Measurements from ENCODE around the gene SPHKAP. TPM values are rescaled to one million over a fixed set of nuclear protein-coding genes. Genes with fewer than 3 reads are reported as not detected.

Gene SPHKAP
- total RNA-seq, 3 donors from 2014 or later (not counting 1 experiment from before 2014, with no cell fraction given) = not detected

- H3K27me3 Mint-ChIP-seq (ENCODE audit: low read depth in 2 of 2) = no peaks in the 10 kb centered on the region
- no peaks in the 10 kb centered on the region for H3K36me3 Mint-ChIP-seq
- Histone ChIP-seq H3K4me1 (ENCODE audit: control insufficient read depth, insufficient read depth, low read length) (no peaks in the 10 kb centered on the region), H3K27ac (ENCODE audit: low read length) (no peak overlapping the region), H3K4me3 (ENCODE audit: low read length) (no peak overlapping the region), H3K36me3 (ENCODE audit: control insufficient read depth, insufficient read depth, low read length) (no peaks in the 10 kb centered on the region), H3K9me3 (ENCODE audit: control insufficient read depth, insufficient read depth, low read length) (no peaks in the 10 kb centered on the region), H3K27me3 (ENCODE audit: control insufficient read depth, insufficient read depth, low read length) (no peaks in the 10 kb centered on the region)
- 52% methylated on average over 4 of the region's 4 CpGs for WGBS (ENCODE audit: insufficient coverage)
- peaks cover 14 to 20% of the 10 kb centered on the region in 2 donors for H3K9me3 Mint-ChIP-seq
- DNase-seq = no peak
- H3K4me1 Mint-ChIP-seq = no peaks in the 10 kb centered on the region
- no peak for ATAC-seq
- no peak for TF ChIP-seq CTCF (IDR thresholded peaks at IDR 0.05)
- intact Hi-C loops (cut with micrococcal nuclease) = no loop called here
- no peak overlapping the region for H3K27ac Mint-ChIP-seq
- H3K4me3 Mint-ChIP-seq = no peak overlapping the region
These were observed 125.0 kb downstream of the SPHKAP start for GRCh38 chr2:228056293-228057097.

- Histone ChIP-seq H3K36me3 (ENCODE audit: control insufficient read depth, insufficient read depth, low read length) (no peaks in the 10 kb centered on the region), H3K4me3 (ENCODE audit: low read length) (no peak overlapping the region), H3K9me3 (ENCODE audit: control insufficient read depth, insufficient read depth, low read length) (no peaks in the 10 kb centered on the region), H3K27ac (ENCODE audit: low read length) (no peak overlapping the region), H3K27me3 (ENCODE audit: control insufficient read depth, insufficient read depth, low read length) (no peaks in the 10 kb centered on the region), H3K4me1 (ENCODE audit: control insufficient read depth, insufficient read depth, low read length) (no peaks in the 10 kb centered on the region)
- intact Hi-C loops (cut with micrococcal nuclease) = no loop called here
- no peak for TF ChIP-seq CTCF (IDR thresholded peaks at IDR 0.05)
- H3K9me3 Mint-ChIP-seq = peaks cover 3 to 14% of the 10 kb centered on the region in 2 donors
- no peaks in the 10 kb centered on the region for H3K27me3 Mint-ChIP-seq (ENCODE audit: low read depth in 2 of 2)
- H3K4me1 Mint-ChIP-seq = no peaks in the 10 kb centered on the region
- H3K36me3 Mint-ChIP-seq = no peaks in the 10 kb centered on the region
- no peak overlapping the region for H3K4me3 Mint-ChIP-seq
- ATAC-seq = no peak
- H3K27ac Mint-ChIP-seq = no peak overlapping the region
- no peak for DNase-seq
- 25% methylated on average over 4 of the region's 5 CpGs for WGBS (ENCODE audit: insufficient coverage)
These were observed 132.5 kb downstream of the SPHKAP start for GRCh38 chr2:228048838-228049490.

GRCh38 chr2:228040995-228041394 is 140.5 kb downstream of the SPHKAP start:
- peaks cover 0 to 2% of the 10 kb centered on the region in 2 donors for H3K27me3 Mint-ChIP-seq (ENCODE audit: low read depth in 2 of 2)
- DNase-seq (no peak), ATAC-seq (no peak)
- H3K9me3 Mint-ChIP-seq = peaks cover 11 to 12% of the 10 kb centered on the region in 2 donors
- H3K36me3 ChIP-seq (ENCODE audit: control insufficient read depth, insufficient read depth, low read length) = no peaks in the 10 kb centered on the region
- H3K4me3 Mint-ChIP-seq = no peak overlapping the region
- intact Hi-C loops (cut with micrococcal nuclease) = no loop called here
- H3K36me3 Mint-ChIP-seq = no peaks in the 10 kb centered on the region
- H3K27ac ChIP-seq (ENCODE audit: low read length) = no peak overlapping the region
- no peaks in the 10 kb centered on the region for H3K4me1 ChIP-seq (ENCODE audit: control insufficient read depth, insufficient read depth, low read length)
- H3K4me1 Mint-ChIP-seq = no peaks in the 10 kb centered on the region
- no peak overlapping the region for H3K27ac Mint-ChIP-seq
- no peak overlapping the region for H3K4me3 ChIP-seq (ENCODE audit: low read length)
- H3K27me3 ChIP-seq (ENCODE audit: control insufficient read depth, insufficient read depth, low read length) = no peaks in the 10 kb centered on the region
- TF ChIP-seq CTCF (IDR thresholded peaks at IDR 0.05) = no peak
- 85% methylated on average over 1 of the region's 2 CpGs for WGBS (ENCODE audit: insufficient coverage)
- H3K9me3 ChIP-seq (ENCODE audit: control insufficient read depth, insufficient read depth, low read length) = no peaks in the 10 kb centered on the region
